GM12878 (cell line): ENCODE measurements around the gene CCL2. TPM values are rescaled to one million over a fixed set of nuclear protein-coding genes. Genes with fewer than 3 reads are reported as not detected.

Source experiments
- ATAC-seq: fragments of 200-7000 bp; cut with Tn5 transposase; 3 replicates; pipeline ENCODE4 v1.9.1; 2020; ENCODE audit warnings: mild to moderate bottlenecking, moderate library complexity
- BruUV-seq: library from RNA; stranded (reverse); fragments of 400-500 nt; replicated peaks from 2 replicates; lab custom pipeline; 2021; lab: Mats Ljungman, UMichigan
- CTCF ChIA-PET: fragments of 300-600 bp; sonication (Branson Sonifier 250); formaldehyde crosslinking; extraction: SDS; loops from one replicate; lab custom pipeline; 2021; ENCODE audit warnings: inconsistent platforms; lab: Yijun Ruan, JAX
- POLR2A ChIA-PET: fragments of 350-600 bp; formaldehyde crosslinking; extraction: SDS; loops from one replicate; lab custom pipeline; 2021; ENCODE audit warnings: inconsistent platforms; lab: Charles Lee
- RAD21 ChIA-PET: fragments of 300-600 bp; sonication (Branson Sonifier 250); formaldehyde crosslinking; loops from one replicate; lab custom pipeline; 2023; ENCODE audit warnings: antibody characterized with exemption; ENCODE audit not compliant: unreplicated experiment; lab: Charles Lee
- SMC1A ChIA-PET: fragments of 300-600 bp; sonication (Branson Sonifier 250); formaldehyde crosslinking; loops from one replicate; lab custom pipeline; 2023; ENCODE audit not compliant: unreplicated experiment, uncharacterized antibody; lab: Charles Lee
- DNase-seq: peaks from one replicate; pipeline ENCODE4 v3.0.0-alpha.2; 2011; ENCODE audit warnings: low read depth, low spot score
- FAIRE-seq: peaks from 3 replicates; lab custom pipeline; 2011; peaks lifted over from hg19 to GRCh38; lab: Jason Lieb, UNC
- H2AFZ ChIP-seq: 2 replicates; pipeline ENCODE4 v1.6.0; 2011; ENCODE audit warnings: low read depth, low read length, control low read depth; ENCODE audit not compliant: control insufficient read depth
- H3K27ac ChIP-seq: 2 replicates; pipeline ENCODE4 v1.5.1; 2011; ENCODE audit warnings: control low read depth; ENCODE audit not compliant: control insufficient read depth, insufficient read depth
- H3K27me3 ChIP-seq, 2 experiments: replicated peaks in 1 of 2; 2 replicates each; pipeline versions ENCODE4 v1.6.0 to v1.6.1; 2011; ENCODE audit warnings: low read length in 1 of 2; ENCODE audit not compliant: control insufficient read depth in 2 of 2, insufficient read depth in 2 of 2
- H3K36me3 ChIP-seq, 2 experiments: 2 replicates each; pipeline ENCODE4 v1.5.1; 2011; ENCODE audit warnings: low read length in 1 of 2; ENCODE audit not compliant: control insufficient read depth in 2 of 2, insufficient read depth in 2 of 2
- H3K4me1 ChIP-seq: 2 replicates; pipeline ENCODE4 v1.6.1; 2011; ENCODE audit warnings: mild to moderate bottlenecking, low read length, moderate library complexity, mixed read lengths; ENCODE audit not compliant: control insufficient read depth, insufficient read depth
- H3K4me2 ChIP-seq: 2 replicates; pipeline ENCODE4 v1.6.0; 2011; ENCODE audit warnings: control low read depth; ENCODE audit not compliant: control insufficient read depth, insufficient read depth
- H3K4me3 ChIP-seq: fragments of 200-600 bp; sonication (generic); 2 replicates; pipeline ENCODE4 v1.5.1; 2016
- H3K79me2 ChIP-seq: 2 replicates; pipeline ENCODE4 v1.6.0; 2011; ENCODE audit warnings: low read length; ENCODE audit not compliant: control insufficient read depth, insufficient read depth
- H3K9ac ChIP-seq: 2 replicates; pipeline ENCODE4 v1.8.0; 2011; ENCODE audit warnings: low read length, control low read depth, mixed read lengths; ENCODE audit not compliant: control insufficient read depth, insufficient read depth
- H3K9me3 ChIP-seq: replicated peaks from 3 replicates; pipeline ENCODE4 v1.5.1; 2011; ENCODE audit warnings: mild to moderate bottlenecking, low read length; ENCODE audit not compliant: control insufficient read depth, insufficient read depth
- H4K20me1 ChIP-seq: 2 replicates; pipeline ENCODE4 v1.6.0; 2011; ENCODE audit not compliant: control insufficient read depth, insufficient read depth
- ATF2 ChIP-seq: IDR thresholded peaks from 2 replicates; pipeline ENCODE4 v1.6.1; 2012; ENCODE audit warnings: low read length, inconsistent platforms
- ETV6 ChIP-seq, 2 experiments: fragments of 450-650 bp in 1 of 2; IDR thresholded peaks in 1 of 2; conservative IDR thresholded peaks in 1 of 2; 2 replicates each; pipeline ENCODE4 v1.6.1; 2014; ENCODE audit warnings: antibody characterized with exemption in 1 of 2, borderline replicate concordance in 1 of 2, low read depth in 1 of 2, mild to moderate bottlenecking in 1 of 2, moderate library complexity in 1 of 2
- NRF1 ChIP-seq: conservative IDR thresholded peaks from 2 replicates; pipeline ENCODE4 v1.6.1; 2011; ENCODE audit warnings: mild to moderate bottlenecking, low read depth, low read length, improper control_type of control experiment
- POLR2AphosphoS5 ChIP-seq: IDR thresholded peaks from 2 replicates; pipeline ENCODE4 v1.6.1; 2011; ENCODE audit warnings: mild to moderate bottlenecking, low read length, inconsistent platforms
- POU2F2 ChIP-seq: IDR thresholded peaks from 3 replicates; pipeline ENCODE4 v1.6.1; 2011; ENCODE audit warnings: low read depth, mild to moderate bottlenecking, low read length, borderline replicate concordance
- REST ChIP-seq: IDR thresholded peaks from 2 replicates; pipeline ENCODE4 v1.6.1; 2012; ENCODE audit warnings: mild to moderate bottlenecking, low read depth, low read length
- WGBS: methylation state at CpG from one replicate; pipeline ENCODE4 v1.1.6; 2016; ENCODE audit warnings: low lambda C conversion rate; ENCODE audit not compliant: insufficient replicate concordance, insufficient coverage; ENCODE audit errors: missing lambda C conversion rate; 5-methylcytosine and 5-hydroxymethylcytosine counted together
- in situ Hi-C: fragments of 300-500 bp; cut with MboI; formaldehyde crosslinking; loops from 9 replicates; pipeline ENCODE4 v1.14.3; 2018; ENCODE audit warnings: mixed read lengths
- intact Hi-C: fragments of 100-400 bp; cut with micrococcal nuclease; formaldehyde crosslinking; loops from one replicate; pipeline ENCODE4 v1.14.2; 2022; ENCODE audit not compliant: unreplicated experiment
- polyA plus RNA-seq, 11 experiments: library from polyadenylated mRNA; depleted of rRNA in 4 of 11; unstranded in 6 of 11; stranded (reverse) in 5 of 11; fragments of >200 nt; fragmentation: Nextera tagmentation in 4 of 11; fragmentation: Illumina TruSeq in 1 of 11; extraction: Ambion mirVana in 4 of 11; extraction: Trizol in 1 of 11; gene quantifications; 1 replicate in 1 of 11; 2 replicates in 10 of 11; pipeline versions ENCODE4 v1.2.1 to v1.2.3, GENCODE V29; 2011 to 2016; ENCODE audit warnings: inconsistent platforms in 2 of 11, missing spikeins in 2 of 11, low read depth in 1 of 11
- total RNA-seq, 4 experiments: library from RNA; depleted of rRNA in 3 of 4; stranded (reverse); fragments of >200 nt in 3 of 4; fragmentation: Illumina TruSeq in 1 of 4; extraction: Trizol in 1 of 4; gene quantifications; 2 replicates each; pipeline versions ENCODE4 v1.2.1 to v1.2.3, GENCODE V29; 2013 to 2021

Gene CCL2
- total and polyA plus RNA-seq, 10 of the 15 experiments (the other 5 are each of a cell fraction or from before 2014, with no cell fraction given), result 0.16 to 0.18 TPM; not detected in 8

GRCh38 chr17:34291721-34292348 lies 36.8 kb downstream of the CCL2 start:
- 0 out of 4 replicates have a peak, but pooled peaks cover 0 to 5% of the 10 kb centered on the region in 2 experiments for H3K27me3 ChIP-seq
- H3K4me2 ChIP-seq, result no peak overlapping the region
- no peaks in the 10 kb centered on the region for H3K36me3 ChIP-seq
- WGBS, result 22% methylated on average over 6 of the region's 6 CpGs
- no TSS peak for BruUV-seq
- in situ Hi-C loops, result no loop called here
- ChIA-PET SMC1A (no interaction called here), RAD21 (no interaction called here), CTCF (interaction anchor here (0.6 kb wide), 1 partner anchor 424 kb away, joined by 3 read pairs; no protein-coding TSS in a partner anchor), POLR2A (no interaction called here)
- DNase-seq, result no peak
- TF ChIP-seq REST, result peak; percentile 60; the same call in 1 of the 2 replicates
- TF ChIP-seq NRF1, result no peak
- TF ChIP-seq POLR2AphosphoS5, result no peak
- TF ChIP-seq POU2F2, result no peak
- TF ChIP-seq ATF2, result no peak
- no peak for TF ChIP-seq ETV6 (conservative IDR thresholded peaks at IDR 0.05 in 1 of 2, IDR thresholded peaks at IDR 0.05 in 1 of 2; ENCODE audit: borderline replicate concordance in 1 of 2, low read depth in 1 of 2)
- FAIRE-seq, result no peak
- H3K9ac ChIP-seq, result no peak overlapping the region
- H3K9me3 ChIP-seq, result no peaks in the 10 kb centered on the region
- no peak for ATAC-seq
- H3K27ac ChIP-seq, result no peak overlapping the region
- no peaks in the 10 kb centered on the region for H4K20me1 ChIP-seq
- H3K4me1 ChIP-seq, result no peaks in the 10 kb centered on the region
- H3K79me2 ChIP-seq, result no peaks in the 10 kb centered on the region
- intact Hi-C loops, result no loop called here
- H2AFZ ChIP-seq, result no peak overlapping the region
- H3K4me3 ChIP-seq, result no peak overlapping the region
